ENCODE measurements around the gene CACNA1C.
"Not testable (repeated sequence)": the region's sequence is repeated elsewhere in the genome, so short reads cannot be mapped to it uniquely, and the experiment has no call there.

CACNA1C gene

DNA sequence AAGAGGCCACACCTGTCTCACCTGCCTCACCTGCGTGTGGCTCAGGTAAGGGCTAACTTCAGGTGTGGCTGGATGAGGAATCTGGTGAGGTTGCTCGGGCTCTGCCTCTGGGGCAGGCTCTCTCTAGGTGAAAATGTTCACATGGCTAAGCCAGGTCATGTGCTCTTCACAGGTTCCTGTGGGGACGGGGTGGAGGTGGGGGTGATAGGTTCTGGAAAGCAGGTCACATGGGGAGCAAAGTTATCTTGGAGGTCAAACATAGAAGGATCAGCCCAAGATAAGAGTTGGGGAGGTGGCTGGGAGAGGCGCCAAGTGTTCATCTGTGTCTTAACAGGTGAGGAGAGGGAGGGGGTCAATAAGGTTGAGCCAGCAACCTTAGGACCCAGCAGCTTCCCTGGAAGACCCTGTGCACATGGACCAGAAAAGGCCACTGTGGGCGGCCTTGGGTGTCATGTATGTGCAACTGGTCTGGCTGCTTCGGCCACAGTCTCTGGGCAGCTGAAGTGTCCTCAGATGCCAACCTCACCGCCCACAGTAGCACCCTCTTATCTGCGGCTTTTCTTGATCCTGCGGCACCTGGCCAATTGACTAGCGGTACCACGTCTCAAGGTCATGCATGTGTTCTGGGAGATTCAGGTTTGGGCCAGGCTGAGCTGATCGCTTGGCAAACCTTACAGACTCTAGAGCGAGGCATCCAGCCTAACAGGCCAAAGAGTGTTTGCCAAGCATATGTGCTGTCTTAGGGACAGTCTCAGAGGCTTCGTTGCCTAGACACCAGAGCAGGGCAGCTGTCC is 60.5 kb downstream of the CACNA1C start:
- no peak for FAIRE-seq

DNA sequence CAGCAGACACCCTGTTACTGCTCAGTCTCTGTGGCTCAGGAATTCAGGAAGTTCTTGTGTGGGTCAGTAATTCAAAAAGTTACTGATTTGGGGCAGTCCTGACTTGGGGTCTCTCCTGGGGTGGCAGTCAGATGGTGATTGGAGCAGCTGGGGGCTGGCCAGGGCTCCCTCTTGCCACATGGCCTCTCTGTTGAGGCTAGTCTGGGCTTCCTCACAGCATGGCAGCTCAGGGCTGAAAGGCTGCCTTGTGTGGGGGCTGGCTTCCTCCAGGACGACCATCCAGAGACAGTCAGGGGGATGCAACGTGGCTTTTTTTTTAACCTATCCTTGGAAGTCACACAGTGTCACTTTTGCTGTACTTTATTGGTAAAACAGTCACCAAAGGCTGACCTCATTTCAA is 61.3 kb downstream of the CACNA1C start:
- no peak for FAIRE-seq

DNA sequence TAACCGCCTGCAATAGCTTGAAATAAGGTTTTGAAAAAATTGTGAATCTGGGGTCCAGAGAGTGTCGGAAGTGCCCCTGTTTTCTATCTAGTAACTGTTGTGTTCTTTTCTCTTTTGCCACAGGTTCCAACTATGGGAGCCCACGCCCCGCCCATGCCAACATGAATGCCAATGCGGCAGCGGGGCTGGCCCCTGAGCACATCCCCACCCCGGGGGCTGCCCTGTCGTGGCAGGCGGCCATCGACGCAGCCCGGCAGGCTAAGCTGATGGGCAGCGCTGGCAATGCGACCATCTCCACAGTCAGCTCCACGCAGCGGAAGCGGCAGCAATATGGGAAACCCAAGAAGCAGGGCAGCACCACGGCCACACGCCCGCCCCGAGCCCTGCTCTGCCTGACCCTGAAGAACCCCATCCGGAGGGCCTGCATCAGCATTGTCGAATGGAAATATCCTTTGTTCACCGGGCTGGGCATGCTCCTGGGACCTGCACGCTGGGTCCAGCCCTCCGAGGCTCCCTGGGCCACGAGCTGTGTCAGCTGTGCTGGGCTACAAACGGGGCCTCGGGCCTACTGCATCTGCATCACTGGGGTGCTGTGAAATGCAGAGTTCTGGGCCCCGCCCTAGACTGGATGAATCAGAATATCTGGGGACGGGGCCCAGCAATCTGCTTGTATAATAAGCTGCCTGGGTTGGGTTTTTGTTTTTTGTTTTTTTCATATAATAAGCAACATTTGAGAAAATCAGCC is 62.5 kb downstream of the CACNA1C start:
- no peak for FAIRE-seq

DNA sequence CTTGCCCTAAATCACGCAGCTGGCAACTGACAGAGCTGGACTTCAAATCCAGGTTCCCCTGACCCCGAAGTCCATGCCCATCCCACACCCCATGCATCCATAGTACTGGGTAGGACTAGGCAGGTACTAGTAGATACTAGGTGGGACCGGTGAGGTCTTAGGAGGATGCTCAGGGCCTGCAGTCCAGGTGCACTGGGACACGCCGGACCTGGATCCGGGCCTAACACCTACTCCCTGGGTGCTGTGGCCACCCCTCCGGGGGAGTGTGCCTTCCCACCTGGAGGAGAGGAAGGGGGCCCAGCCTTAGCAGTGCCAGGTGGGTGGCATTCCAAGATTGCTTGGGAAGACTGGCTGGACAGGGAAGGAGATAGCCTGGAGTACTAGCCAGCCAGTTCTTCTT is 64.8 kb downstream of the CACNA1C start:
- no peak for FAIRE-seq

GRCh38 chr12:2118061-2118460 is 65.3 kb downstream of the CACNA1C start:
- FAIRE-seq: no peak

GRCh38 chr12:2118481-2119255 is 65.9 kb downstream of the CACNA1C start:
- no peak for FAIRE-seq

- no peak for FAIRE-seq
These were observed 66.5 kb downstream of the CACNA1C start for GRCh38 chr12:2119266-2119665.

- FAIRE-seq: no peak
These were observed 68.4 kb downstream of the CACNA1C start for GRCh38 chr12:2120982-2121758.

DNA sequence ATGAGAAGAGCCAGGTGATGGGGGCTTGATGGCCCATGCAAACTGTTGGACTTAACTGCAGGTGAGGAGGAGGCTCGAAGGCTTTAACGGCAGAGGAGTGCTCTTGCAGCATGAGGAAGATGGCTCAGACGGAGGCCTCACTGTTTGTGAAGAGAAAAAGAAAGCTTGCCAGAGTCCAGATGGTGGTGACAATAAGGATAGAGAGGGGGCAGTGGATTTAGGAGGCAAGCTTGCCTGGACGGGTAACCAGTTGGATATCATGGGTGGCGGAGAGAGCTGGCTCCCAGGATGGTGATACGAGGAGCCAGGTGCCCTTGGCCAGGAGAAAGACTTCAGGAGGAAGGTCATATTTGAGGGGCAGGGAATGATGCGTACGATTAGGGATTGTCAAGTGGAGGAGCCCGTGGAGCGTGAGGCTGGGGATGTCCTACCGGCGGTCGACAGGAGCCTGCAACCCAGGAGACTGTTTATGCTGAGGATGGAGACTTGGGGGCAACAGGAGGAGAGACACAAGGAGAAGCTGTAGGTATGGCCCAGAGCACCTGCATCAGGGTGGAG is 71.8 kb downstream of the CACNA1C start:
- no peak for FAIRE-seq

DNA sequence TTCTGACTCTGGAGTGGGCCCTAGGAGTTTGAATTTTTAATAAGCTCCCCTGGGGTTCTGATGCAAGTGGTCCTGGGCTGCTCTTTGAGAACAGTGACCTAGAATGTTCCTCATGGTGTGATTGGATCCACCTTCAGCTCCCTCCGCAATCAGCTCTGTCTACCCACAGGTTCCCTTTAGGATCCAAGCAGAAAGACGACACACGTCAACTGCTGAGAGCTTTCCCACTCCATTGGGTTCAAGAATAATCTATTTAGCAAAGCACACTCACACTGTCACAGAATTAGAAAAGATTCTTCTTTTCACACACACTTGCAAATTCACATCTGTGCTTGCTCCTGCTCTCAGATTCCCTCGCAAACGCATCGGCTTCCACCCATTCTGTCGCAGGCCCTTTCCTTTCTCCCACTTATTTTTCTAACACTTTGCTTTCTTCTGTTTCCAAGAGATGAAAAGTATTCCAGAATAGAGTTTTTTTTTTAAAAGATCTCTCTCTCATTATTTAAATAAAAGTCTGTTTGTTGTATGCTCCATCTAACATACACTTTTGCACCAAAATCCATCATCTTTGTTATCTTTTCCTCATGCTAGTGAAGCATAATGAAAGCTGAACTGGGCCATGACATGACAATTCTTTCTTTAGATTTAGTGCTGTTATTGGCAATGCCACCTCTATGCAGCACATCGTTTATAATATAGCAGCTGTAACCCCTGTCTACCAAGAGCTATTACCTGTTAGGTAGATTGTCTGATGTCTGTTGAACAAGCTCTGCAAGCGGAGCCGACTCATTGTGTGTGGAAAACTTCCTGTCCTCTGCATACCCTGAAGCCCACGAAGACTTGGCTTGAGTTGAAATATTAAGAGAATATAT is 73.1 kb downstream of the CACNA1C start:
- no peak for FAIRE-seq

DNA sequence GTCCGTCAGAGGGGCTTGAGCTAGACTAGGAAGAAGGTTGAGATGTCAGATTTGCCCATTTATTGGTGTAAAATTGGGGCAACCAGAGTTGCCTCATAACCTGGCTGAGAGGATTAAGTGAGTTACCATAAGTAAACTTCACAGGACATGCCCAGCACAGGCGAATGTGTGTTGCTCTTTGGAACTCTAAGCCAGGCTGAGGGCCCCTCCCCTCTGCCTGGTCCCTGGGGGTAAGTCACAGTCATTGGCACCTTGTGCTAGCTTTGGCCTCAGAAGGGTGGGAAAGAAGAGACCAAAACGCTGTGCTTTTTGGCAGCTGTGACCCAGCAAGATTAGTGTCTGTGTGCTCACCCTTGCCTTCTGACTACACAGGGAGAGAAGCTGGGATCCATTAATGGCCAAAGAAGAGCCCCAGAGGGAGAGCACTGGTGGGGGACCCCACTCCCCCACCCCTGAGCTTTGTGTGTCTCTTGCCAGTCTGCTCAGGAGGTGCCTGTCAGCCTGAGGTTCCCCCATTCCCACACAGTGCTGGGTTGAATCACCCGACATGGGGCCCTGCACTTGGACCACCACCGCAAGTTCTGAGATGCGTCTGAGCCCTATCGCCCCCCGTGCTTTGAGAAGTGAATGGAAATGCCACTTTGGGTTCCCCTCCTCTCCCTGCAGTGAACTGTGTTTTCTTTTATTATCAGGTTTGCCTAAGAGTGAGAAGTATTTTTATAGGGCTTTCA is 74.1 kb downstream of the CACNA1C start:
- no peak for FAIRE-seq

DNA sequence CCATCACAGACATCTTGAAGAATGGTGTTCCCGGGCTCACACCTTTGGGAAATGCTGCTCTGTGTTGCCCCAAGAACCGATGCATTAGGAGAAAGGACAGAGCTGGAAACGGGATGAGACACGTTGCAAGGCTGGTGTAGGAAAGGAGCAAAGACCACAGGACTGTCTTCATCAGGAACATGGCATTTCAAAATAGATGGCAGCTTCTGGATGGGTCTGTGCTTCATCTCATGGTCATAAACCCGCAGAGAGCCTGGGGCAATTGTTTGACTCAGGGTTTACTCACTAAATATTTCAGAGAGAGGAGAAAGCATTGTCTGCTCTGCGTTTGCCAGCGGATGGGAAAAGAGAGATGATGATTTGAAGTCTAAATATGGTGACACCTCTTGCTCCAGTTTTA is 76.3 kb downstream of the CACNA1C start:
- FAIRE-seq: no peak

DNA sequence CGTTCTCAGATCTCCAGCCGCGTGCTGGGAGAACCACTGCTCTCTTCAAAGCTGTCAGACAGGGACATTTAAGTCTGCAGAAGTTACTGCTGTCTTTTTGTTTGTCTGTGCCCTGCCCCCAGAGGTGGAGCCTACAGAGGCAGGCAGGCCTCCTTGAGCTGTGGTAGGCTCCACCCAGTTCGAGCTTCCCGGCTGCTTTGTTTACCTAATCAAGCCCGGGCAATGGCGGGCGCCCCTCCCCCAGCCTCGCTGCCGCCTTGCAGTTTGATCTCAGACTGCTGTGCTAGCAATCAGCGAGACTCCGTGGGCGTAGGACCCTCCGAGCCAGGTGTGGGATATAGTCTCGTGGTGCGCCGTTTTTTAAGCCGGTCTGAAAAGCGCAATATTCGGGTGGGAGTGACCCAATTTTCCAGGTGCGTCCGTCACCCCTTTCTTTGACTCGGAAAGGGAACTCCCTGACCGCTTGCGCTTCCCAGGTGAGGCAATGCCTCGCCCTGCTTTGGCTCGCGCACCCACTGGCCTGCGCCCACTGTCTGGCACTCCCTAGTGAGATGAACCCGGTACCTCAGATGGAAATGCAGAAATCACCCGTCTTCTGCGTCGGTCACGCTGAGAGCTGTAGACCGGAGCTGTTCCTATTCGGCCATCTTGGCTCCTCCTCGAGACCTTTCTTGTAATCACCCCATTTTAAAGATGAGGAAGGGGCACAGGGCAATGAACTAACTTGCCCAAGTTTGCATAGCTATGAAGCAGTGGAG is 83.1 kb downstream of the CACNA1C start:
- not testable (repeated sequence) for FAIRE-seq

DNA sequence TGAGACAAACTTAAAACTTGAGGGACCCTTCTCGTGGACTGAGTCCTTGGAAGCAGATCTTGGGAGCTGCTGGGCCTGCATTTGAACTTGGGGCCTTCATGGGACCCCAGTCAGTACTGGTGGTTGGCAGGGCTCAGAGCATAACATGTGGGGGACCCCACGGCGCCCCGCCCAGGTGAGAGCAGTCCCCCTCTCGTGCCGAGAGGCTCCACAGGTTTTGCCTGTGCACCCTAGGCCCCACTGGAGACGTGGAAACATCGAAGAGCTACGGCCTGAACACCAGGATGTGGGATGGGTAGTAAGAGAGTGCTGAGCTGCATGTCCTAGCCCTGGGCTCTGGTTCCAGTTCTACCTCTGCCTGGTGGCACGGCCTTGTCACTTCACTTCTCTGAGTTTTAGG is 84.1 kb downstream of the CACNA1C start:
- FAIRE-seq: no peak

- no peak for FAIRE-seq
These were observed 84.9 kb downstream of the CACNA1C start for GRCh38 chr12:2137711-2138110.

DNA sequence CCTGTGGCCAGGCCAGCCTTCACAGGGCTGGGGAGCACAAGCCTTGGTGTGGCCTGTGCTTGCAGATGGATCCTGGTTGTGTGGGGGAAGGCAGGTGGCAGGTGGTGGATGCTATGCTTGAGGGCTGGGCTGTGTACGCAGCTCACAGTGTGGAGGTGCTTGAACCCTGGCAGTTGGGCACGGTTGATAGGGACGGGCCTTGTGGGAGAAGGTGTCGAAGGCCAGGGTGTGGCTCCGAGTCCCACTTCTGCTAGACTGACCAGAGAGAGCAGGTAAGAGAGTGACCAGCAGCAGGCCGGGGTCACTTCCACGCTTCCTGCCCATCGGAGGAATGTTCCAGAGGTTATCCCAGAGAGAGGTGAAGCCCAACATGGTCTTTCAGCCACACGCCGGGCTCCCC is 85.5 kb downstream of the CACNA1C start:
- no peak for FAIRE-seq

DNA sequence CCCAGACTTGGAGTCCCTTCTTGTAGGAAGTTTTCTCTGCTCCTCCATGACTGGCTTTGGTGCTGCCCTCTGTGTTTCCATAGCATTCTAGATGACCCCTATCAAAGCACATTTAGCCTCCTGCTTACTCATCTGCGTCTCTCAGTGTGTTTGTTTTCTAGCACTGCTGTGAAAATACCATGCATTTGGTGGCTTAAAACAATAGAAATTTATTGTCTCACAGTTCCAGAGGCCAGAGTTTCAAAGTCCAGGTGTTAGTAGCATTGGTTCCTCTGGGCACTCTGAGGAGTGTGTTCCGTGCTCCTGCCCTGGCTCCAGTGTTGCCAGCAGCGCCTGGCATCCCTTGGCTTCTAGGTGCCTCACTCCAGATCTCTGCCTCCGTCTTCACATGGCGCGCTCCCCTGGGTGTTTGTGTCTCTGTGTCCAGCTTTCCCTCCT is 86.1 kb downstream of the CACNA1C start:
- no peak for FAIRE-seq

- FAIRE-seq: no peak
These were observed 86.9 kb downstream of the CACNA1C start for GRCh38 chr12:2139651-2140050.

DNA sequence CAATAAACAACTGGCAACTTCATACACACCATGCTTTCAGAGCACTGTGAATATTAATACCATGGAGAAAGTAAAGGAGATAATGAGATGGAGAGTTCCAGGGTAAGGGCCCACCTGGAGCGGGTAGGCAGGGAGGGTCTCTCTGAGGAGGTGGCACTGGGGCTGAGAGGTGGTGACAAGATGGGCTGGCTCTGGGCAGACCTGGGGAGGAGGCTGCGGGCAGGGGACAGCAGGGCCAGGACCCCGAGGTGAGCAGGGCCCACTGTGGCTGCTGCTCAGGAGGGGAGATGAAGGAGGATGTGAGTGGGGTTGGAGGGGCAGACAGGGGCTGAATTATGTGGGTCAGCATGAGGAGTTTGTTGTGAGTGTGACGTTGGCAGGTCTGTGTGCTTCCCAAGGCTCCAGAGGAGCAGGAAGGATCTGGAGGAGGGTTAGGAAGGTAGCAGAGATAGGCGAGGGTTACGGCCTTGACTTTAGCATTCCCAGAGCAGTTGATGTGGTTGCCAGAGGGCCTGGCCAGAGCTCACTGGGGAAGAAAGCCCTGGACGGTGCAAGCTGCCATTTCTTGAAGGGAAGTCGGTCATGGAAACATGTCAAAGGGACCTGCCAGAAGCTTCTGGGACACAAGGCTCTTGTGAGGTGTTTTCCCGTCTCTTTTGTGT is 88.2 kb downstream of the CACNA1C start:
- no peak for FAIRE-seq
